HepG2 (cell line): ENCODE measurements around the gene NT5DC4. TPM values are rescaled to one million over a fixed set of nuclear protein-coding genes. Genes with fewer than 3 reads are reported as not detected.
A peak's percentile ranks its signal among the peaks of the same experiment; 100 is the strongest.

Experiments
- ATRX ChIP-seq: sonication (generic); formaldehyde crosslinking; IDR thresholded peaks from 2 replicates; pipeline ENCODE4 v1.4.0; 2020; ENCODE audit warnings: missing genetic modification reagents, borderline replicate concordance
- BCL3 ChIP-seq: sonication (generic); formaldehyde crosslinking; IDR thresholded peaks from 2 replicates; pipeline ENCODE4 v1.5.1; 2020; ENCODE audit warnings: mild to moderate bottlenecking, missing genetic modification reagents, moderate library complexity
- CAMTA2 ChIP-seq: sonication (generic); formaldehyde crosslinking; IDR thresholded peaks from 2 replicates; pipeline ENCODE4 v1.4.0; 2020; ENCODE audit warnings: mild to moderate bottlenecking, missing genetic modification reagents, borderline replicate concordance
- HINFP ChIP-seq: sonication (generic); formaldehyde crosslinking; IDR thresholded peaks from 2 replicates; pipeline ENCODE4 v1.4.0; 2020; ENCODE audit warnings: low read depth, mild to moderate bottlenecking, missing genetic modification reagents
- KDM5B ChIP-seq: sonication (generic); formaldehyde crosslinking; IDR thresholded peaks from 2 replicates; pipeline ENCODE4 v1.4.0; 2020; ENCODE audit warnings: missing genetic modification reagents, mild to moderate bottlenecking, borderline replicate concordance
- KLF15 ChIP-seq: sonication (generic); formaldehyde crosslinking; IDR thresholded peaks from 2 replicates; pipeline ENCODE4 v1.8.1; 2023; ENCODE audit warnings: borderline replicate concordance, mild to moderate bottlenecking, inconsistent platforms, missing genetic modification reagents, mixed read lengths
- MBD4 ChIP-seq: IDR thresholded peaks from 2 replicates; pipeline ENCODE4 v1.6.1; 2012; ENCODE audit warnings: low read length, inconsistent platforms, borderline replicate concordance
- NCOA2 ChIP-seq: sonication (generic); formaldehyde crosslinking; IDR thresholded peaks from 2 replicates; pipeline ENCODE4 v1.8.0; 2022; ENCODE audit warnings: inconsistent platforms
- NFIC ChIP-seq: IDR thresholded peaks from 2 replicates; pipeline ENCODE4 v1.6.1; 2012; ENCODE audit warnings: mild to moderate bottlenecking, low read length, inconsistent platforms
- SKIL ChIP-seq: sonication (generic); formaldehyde crosslinking; IDR thresholded peaks from 2 replicates; pipeline ENCODE4 v1.8.0; 2022; ENCODE audit warnings: missing genetic modification reagents, mild to moderate bottlenecking, moderate library complexity, borderline replicate concordance
- SP1 ChIP-seq, 2 experiments: fragments of 450-650 bp in 1 of 2; sonication (generic) in 1 of 2; formaldehyde crosslinking in 1 of 2; IDR thresholded peaks; 2 replicates each; pipeline versions ENCODE4 v1.4.0 to v1.6.1; 2016 to 2020; ENCODE audit warnings: missing genetic modification reagents in 1 of 2
- SRY ChIP-seq: sonication (generic); formaldehyde crosslinking; IDR thresholded peaks from 2 replicates; pipeline ENCODE4 v1.8.0; 2022; ENCODE audit warnings: mild to moderate bottlenecking, missing genetic modification reagents
- TP53 ChIP-seq: sonication (generic); formaldehyde crosslinking; conservative IDR thresholded peaks from 2 replicates; pipeline ENCODE4 v1.4.0; 2020; ENCODE audit warnings: missing genetic modification reagents
- ZNF12 ChIP-seq: sonication (generic); formaldehyde crosslinking; IDR thresholded peaks from 2 replicates; pipeline ENCODE4 v1.5.0; 2020; ENCODE audit warnings: missing genetic modification reagents
- ZNF232 ChIP-seq: sonication (generic); formaldehyde crosslinking; IDR thresholded peaks from 2 replicates; pipeline ENCODE4 v1.4.0; 2020; ENCODE audit warnings: missing genetic modification reagents, borderline replicate concordance
- ZNF609 ChIP-seq: sonication (generic); formaldehyde crosslinking; IDR thresholded peaks from 2 replicates; pipeline ENCODE4 v1.4.0; 2020; ENCODE audit warnings: mild to moderate bottlenecking, missing genetic modification reagents, borderline replicate concordance
- ZNF788 ChIP-seq: sonication (generic); formaldehyde crosslinking; IDR thresholded peaks from 2 replicates; pipeline ENCODE4 v1.5.0; 2020; ENCODE audit warnings: mild to moderate bottlenecking, missing genetic modification reagents, borderline replicate concordance
- polyA plus RNA-seq, 8 experiments: library from polyadenylated mRNA; depleted of rRNA in 3 of 8; stranded (reverse) in 7 of 8; unstranded in 1 of 8; fragments of >200 nt; fragmentation: Illumina TruSeq in 4 of 8; extraction: Trizol in 4 of 8; gene quantifications; 2 replicates each; pipeline versions ENCODE4 v1.2.1 to v1.2.3, GENCODE V29; 2011 to 2016; ENCODE audit warnings: low read depth in 4 of 8, missing spikeins in 1 of 8, mixed read lengths in 1 of 8; ENCODE audit not compliant: insufficient read depth in 1 of 8
- total RNA-seq, 5 experiments: library from RNA; depleted of rRNA; stranded (reverse); fragments of >200 nt; fragmentation: Illumina TruSeq; extraction: Trizol; gene quantifications; 2 replicates each; pipeline ENCODE4 v1.2.3, GENCODE V29; 2016; ENCODE audit warnings: low read depth in 1 of 5

Gene NT5DC4
- total and polyA plus RNA-seq, 2 of the 13 experiments (the other 11 are each of a cell fraction or from before 2014, with no cell fraction given), result 0.04 to 4.2 TPM

- peak; percentile 86 for TF ChIP-seq ZNF232 (CRISPR knock-in tag)
- TF ChIP-seq KLF15 (CRISPR knock-in tag), result peak; percentile 79; the same call in 1 of the 2 replicates
- 0 out of 2 replicates have a peak, but pooled peaks have one; percentile 29 for TF ChIP-seq HINFP (CRISPR knock-in tag)
- TF ChIP-seq TP53 (CRISPR knock-in tag), result peak; percentile 43; the same call in 1 of the 2 replicates
- peak; percentile 80; the same call in 1 of the 2 replicates for TF ChIP-seq SKIL (CRISPR knock-in tag)
- peak; percentile 87 for TF ChIP-seq SRY (CRISPR knock-in tag)
- 0 out of 2 replicates have a peak, but pooled peaks have one; percentile 1 for TF ChIP-seq BCL3 (CRISPR knock-in tag)
- TF ChIP-seq ATRX, result no peak
- no peak for TF ChIP-seq MBD4
- TF ChIP-seq ZNF12, result no peak
- TF ChIP-seq NFIC, result 0 out of 2 replicates have a peak, but pooled peaks have one; percentile 15
- peak; percentile 81; the same call in 1 of the 2 replicates for TF ChIP-seq KDM5B (CRISPR knock-in tag)
- TF ChIP-seq CAMTA2 (CRISPR knock-in tag), result 0 out of 2 replicates have a peak, but pooled peaks have one; percentile 15
- TF ChIP-seq SP1 (IDR thresholded peaks at IDR 0.05), result no peak
- peak; percentile 69 for TF ChIP-seq SP1 (CRISPR knock-in tag; IDR thresholded peaks at IDR 0.05)
- no peak for TF ChIP-seq NCOA2 (CRISPR knock-in tag)
- peak; percentile 89 for TF ChIP-seq ZNF788
- no peak; the same call in none of the 2 replicates for TF ChIP-seq ZNF609 (CRISPR knock-in tag)
Measured at GRCh38 chr2:112764071-112765044, 43.5 kb downstream of the NT5DC4 start, which contains the start of gene CKAP2L (continued).
